ENCODE measurements around the gene TUT4. TPM values are rescaled to one million over a fixed set of nuclear protein-coding genes. Genes with fewer than 3 reads are reported as not detected.

TUT4 gene
- total and polyA plus RNA-seq, 2 experiments from 2014 or later = 69.9 to 116 TPM

DNA sequence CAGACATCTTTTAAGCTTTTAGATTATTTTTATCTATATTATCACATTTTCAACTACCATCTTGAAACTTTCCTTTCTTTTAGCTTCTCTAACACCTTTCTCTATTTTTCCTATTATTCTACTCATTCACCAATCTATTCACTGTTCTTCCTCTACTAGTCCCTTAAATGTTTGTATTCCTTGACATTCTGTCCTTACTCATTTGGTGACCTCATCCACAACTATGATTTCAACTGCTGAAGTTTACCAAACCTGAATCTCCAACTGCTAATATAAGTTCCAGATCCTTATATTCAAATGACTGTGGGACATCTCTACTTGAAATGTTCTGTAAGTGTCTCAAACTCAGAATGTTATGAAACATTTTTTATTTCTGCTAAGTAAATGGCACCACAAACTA, 49.2 kb downstream of the TUT4 start:
- Mint-ChIP-seq H3K27ac (no peak overlapping the region), H3K9me3 (no peaks in the 10 kb centered on the region)
- TF ChIP-seq POLR2AphosphoS5 (IDR thresholded peaks at IDR 0.05; ENCODE audit: low read depth) (no peak), ZNF331 (CRISPR knock-in tag; IDR thresholded peaks at IDR 0.05; ENCODE audit: low read depth) (no peak), EZH2phosphoT487 (IDR thresholded peaks at IDR 0.05; ENCODE audit: unreplicated experiment) (no peak), ZNF114 (CRISPR knock-in tag; IDR thresholded peaks at IDR 0.05) (no peak), JUNB (IDR thresholded peaks at IDR 0.05; ENCODE audit: unreplicated experiment) (no peak), NANOG (IDR thresholded peaks at IDR 0.05; ENCODE audit: borderline replicate concordance) (no peak), EZH2 (IDR thresholded peaks at IDR 0.05; ENCODE audit: low read depth, unreplicated experiment) (no peak), STAT1 (IDR thresholded peaks at IDR 0.05; ENCODE audit: unreplicated experiment) (no peak), CREB1 (CRISPR knock-in tag; IDR thresholded peaks at IDR 0.05; ENCODE audit: low read depth) (no peak)
- TF ChIP-seq, protein P1, sequence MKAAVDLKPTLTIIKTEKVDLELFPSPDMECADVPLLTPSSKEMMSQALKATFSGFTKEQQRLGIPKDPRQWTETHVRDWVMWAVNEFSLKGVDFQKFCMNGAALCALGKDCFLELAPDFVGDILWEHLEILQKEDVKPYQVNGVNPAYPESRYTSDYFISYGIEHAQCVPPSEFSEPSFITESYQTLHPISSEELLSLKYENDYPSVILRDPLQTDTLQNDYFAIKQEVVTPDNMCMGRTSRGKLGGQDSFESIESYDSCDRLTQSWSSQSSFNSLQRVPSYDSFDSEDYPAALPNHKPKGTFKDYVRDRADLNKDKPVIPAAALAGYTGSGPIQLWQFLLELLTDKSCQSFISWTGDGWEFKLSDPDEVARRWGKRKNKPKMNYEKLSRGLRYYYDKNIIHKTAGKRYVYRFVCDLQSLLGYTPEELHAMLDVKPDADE (IDR thresholded peaks at IDR 0.05) = no peak
- TF ChIP-seq, protein P2, sequence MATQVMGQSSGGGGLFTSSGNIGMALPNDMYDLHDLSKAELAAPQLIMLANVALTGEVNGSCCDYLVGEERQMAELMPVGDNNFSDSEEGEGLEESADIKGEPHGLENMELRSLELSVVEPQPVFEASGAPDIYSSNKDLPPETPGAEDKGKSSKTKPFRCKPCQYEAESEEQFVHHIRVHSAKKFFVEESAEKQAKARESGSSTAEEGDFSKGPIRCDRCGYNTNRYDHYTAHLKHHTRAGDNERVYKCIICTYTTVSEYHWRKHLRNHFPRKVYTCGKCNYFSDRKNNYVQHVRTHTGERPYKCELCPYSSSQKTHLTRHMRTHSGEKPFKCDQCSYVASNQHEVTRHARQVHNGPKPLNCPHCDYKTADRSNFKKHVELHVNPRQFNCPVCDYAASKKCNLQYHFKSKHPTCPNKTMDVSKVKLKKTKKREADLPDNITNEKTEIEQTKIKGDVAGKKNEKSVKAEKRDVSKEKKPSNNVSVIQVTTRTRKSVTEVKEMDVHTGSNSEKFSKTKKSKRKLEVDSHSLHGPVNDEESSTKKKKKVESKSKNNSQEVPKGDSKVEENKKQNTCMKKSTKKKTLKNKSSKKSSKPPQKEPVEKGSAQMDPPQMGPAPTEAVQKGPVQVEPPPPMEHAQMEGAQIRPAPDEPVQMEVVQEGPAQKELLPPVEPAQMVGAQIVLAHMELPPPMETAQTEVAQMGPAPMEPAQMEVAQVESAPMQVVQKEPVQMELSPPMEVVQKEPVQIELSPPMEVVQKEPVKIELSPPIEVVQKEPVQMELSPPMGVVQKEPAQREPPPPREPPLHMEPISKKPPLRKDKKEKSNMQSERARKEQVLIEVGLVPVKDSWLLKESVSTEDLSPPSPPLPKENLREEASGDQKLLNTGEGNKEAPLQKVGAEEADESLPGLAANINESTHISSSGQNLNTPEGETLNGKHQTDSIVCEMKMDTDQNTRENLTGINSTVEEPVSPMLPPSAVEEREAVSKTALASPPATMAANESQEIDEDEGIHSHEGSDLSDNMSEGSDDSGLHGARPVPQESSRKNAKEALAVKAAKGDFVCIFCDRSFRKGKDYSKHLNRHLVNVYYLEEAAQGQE (IDR thresholded peaks at IDR 0.05; ENCODE audit: unreplicated experiment) = no peak
- TF ChIP-seq, protein P3, sequence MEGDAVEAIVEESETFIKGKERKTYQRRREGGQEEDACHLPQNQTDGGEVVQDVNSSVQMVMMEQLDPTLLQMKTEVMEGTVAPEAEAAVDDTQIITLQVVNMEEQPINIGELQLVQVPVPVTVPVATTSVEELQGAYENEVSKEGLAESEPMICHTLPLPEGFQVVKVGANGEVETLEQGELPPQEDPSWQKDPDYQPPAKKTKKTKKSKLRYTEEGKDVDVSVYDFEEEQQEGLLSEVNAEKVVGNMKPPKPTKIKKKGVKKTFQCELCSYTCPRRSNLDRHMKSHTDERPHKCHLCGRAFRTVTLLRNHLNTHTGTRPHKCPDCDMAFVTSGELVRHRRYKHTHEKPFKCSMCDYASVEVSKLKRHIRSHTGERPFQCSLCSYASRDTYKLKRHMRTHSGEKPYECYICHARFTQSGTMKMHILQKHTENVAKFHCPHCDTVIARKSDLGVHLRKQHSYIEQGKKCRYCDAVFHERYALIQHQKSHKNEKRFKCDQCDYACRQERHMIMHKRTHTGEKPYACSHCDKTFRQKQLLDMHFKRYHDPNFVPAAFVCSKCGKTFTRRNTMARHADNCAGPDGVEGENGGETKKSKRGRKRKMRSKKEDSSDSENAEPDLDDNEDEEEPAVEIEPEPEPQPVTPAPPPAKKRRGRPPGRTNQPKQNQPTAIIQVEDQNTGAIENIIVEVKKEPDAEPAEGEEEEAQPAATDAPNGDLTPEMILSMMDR (conservative IDR thresholded peaks at IDR 0.05; ENCODE audit: low read depth in 2 of 2) = no peak
- TF ChIP-seq, protein P4, sequence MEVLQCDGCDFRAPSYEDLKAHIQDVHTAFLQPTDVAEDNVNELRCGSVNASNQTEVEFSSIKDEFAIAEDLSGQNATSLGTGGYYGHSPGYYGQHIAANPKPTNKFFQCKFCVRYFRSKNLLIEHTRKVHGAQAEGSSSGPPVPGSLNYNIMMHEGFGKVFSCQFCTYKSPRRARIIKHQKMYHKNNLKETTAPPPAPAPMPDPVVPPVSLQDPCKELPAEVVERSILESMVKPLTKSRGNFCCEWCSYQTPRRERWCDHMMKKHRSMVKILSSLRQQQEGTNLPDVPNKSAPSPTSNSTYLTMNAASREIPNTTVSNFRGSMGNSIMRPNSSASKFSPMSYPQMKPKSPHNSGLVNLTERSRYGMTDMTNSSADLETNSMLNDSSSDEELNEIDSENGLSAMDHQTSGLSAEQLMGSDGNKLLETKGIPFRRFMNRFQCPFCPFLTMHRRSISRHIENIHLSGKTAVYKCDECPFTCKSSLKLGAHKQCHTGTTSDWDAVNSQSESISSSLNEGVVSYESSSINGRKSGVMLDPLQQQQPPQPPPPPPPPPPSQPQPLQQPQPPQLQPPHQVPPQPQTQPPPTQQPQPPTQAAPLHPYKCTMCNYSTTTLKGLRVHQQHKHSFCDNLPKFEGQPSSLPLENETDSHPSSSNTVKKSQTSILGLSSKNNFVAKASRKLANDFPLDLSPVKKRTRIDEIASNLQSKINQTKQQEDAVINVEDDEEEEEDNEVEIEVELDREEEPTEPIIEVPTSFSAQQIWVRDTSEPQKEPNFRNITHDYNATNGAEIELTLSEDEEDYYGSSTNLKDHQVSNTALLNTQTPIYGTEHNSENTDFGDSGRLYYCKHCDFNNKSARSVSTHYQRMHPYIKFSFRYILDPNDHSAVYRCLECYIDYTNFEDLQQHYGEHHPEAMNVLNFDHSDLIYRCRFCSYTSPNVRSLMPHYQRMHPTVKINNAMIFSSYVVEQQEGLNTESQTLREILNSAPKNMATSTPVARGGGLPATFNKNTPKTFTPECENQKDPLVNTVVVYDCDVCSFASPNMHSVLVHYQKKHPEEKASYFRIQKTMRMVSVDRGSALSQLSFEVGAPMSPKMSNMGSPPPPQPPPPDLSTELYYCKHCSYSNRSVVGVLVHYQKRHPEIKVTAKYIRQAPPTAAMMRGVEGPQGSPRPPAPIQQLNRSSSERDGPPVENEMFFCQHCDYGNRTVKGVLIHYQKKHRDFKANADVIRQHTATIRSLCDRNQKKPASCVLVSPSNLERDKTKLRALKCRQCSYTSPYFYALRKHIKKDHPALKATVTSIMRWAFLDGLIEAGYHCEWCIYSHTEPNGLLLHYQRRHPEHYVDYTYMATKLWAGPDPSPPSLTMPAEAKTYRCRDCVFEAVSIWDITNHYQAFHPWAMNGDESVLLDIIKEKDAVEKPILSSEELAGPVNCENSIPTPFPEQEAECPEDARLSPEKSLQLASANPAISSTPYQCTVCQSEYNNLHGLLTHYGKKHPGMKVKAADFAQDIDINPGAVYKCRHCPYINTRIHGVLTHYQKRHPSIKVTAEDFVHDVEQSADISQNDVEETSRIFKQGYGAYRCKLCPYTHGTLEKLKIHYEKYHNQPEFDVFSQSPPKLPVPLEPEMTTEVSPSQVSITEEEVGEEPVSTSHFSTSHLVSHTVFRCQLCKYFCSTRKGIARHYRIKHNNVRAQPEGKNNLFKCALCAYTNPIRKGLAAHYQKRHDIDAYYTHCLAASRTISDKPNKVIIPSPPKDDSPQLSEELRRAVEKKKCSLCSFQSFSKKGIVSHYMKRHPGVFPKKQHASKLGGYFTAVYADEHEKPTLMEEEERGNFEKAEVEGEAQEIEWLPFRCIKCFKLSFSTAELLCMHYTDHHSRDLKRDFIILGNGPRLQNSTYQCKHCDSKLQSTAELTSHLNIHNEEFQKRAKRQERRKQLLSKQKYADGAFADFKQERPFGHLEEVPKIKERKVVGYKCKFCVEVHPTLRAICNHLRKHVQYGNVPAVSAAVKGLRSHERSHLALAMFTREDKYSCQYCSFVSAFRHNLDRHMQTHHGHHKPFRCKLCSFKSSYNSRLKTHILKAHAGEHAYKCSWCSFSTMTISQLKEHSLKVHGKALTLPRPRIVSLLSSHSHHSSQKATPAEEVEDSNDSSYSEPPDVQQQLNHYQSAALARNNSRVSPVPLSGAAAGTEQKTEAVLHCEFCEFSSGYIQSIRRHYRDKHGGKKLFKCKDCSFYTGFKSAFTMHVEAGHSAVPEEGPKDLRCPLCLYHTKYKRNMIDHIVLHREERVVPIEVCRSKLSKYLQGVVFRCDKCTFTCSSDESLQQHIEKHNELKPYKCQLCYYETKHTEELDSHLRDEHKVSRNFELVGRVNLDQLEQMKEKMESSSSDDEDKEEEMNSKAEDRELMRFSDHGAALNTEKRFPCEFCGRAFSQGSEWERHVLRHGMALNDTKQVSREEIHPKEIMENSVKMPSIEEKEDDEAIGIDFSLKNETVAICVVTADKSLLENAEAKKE (CRISPR knock-in tag; IDR thresholded peaks at IDR 0.05) = no peak

More for the DNA sequence above, 49.2 kb downstream of the TUT4 start:
- H3K36me3 Mint-ChIP-seq (ENCODE audit: low read depth) = peaks cover 3% of the 10 kb centered on the region; the same call in 2 of the 3 replicates
- Histone ChIP-seq H3K36me3 (ENCODE audit: insufficient read depth) (peaks cover 2% of the 10 kb centered on the region; the same call in 1 of the 2 replicates), H3F3A (replicated peaks; ENCODE audit: low read depth) (no peaks in the 10 kb centered on the region), H2AFZ (no peak overlapping the region), H3K79me2 (replicated peaks; ENCODE audit: insufficient read depth) (peaks cover 8% of the 10 kb centered on the region; the same call in 1 of the 2 replicates), H3K27ac (ENCODE audit: low read depth) (no peak overlapping the region), H3K9me2 (ENCODE audit: insufficient read depth) (no peaks in the 10 kb centered on the region), H4K20me1 (replicated peaks; ENCODE audit: insufficient read depth) (0 out of 2 replicates have a peak, but pooled peaks cover 2% of the 10 kb centered on the region), H3K27me3 (ENCODE audit: insufficient read depth) (no peaks in the 10 kb centered on the region), H3K4me3 (no peak overlapping the region), H3K4me1 (ENCODE audit: insufficient read depth) (no peaks in the 10 kb centered on the region), H3K4me2 (no peak overlapping the region)
- no peak overlapping the region for H3K4me3 Mint-ChIP-seq
- ATAC-seq (no peak), DNase-seq (ENCODE audit: low spot score) (no peak)
- H3K27me3 Mint-ChIP-seq (ENCODE audit: insufficient read depth, low read depth, poor library complexity) = peaks cover 2% of the 10 kb centered on the region
- no peaks in the 10 kb centered on the region for H3K4me1 Mint-ChIP-seq

Data from GM23338 (cell line).